Liver (tissue), 3 donors: ENCODE data around the gene ADIRF.
"Not testable (repeated sequence)": the region's sequence is repeated elsewhere in the genome, so short reads cannot be mapped to it uniquely, and the experiment has no call there.

Experiments used
- CTCF ChIP-seq: fragments of 150-350 bp; IDR thresholded peaks from 2 replicates; pipeline ENCODE4 v1.5.1; 2017; ENCODE audit warnings: improper control_type of control experiment, low read depth, low read length; ENCODE audit not compliant: missing input control
- MAX ChIP-seq: IDR thresholded peaks from 2 replicates; pipeline ENCODE4 v1.6.1; 2016; ENCODE audit warnings: antibody characterized with exemption
- REST ChIP-seq: IDR thresholded peaks from 2 replicates; pipeline ENCODE4 v1.6.1; 2016; ENCODE audit warnings: antibody characterized with exemption, mild to moderate bottlenecking
- TAF1 ChIP-seq: conservative IDR thresholded peaks from 2 replicates; pipeline ENCODE4 v1.6.1; 2016; ENCODE audit warnings: antibody characterized with exemption, mild to moderate bottlenecking
- TF ChIP-seq, protein P1 (sequence below): IDR thresholded peaks from 2 replicates; pipeline ENCODE4 v1.6.1; 2016; ENCODE audit warnings: antibody characterized with exemption
- donor health status: healthy.
- donor health status: healthy.

GRCh38 chr10:86991362-86991761 is 23.1 kb downstream of the ADIRF start:
- not testable (repeated sequence) for TF ChIP-seq REST, CTCF, TAF1, MAX
- TF ChIP-seq, protein P1, sequence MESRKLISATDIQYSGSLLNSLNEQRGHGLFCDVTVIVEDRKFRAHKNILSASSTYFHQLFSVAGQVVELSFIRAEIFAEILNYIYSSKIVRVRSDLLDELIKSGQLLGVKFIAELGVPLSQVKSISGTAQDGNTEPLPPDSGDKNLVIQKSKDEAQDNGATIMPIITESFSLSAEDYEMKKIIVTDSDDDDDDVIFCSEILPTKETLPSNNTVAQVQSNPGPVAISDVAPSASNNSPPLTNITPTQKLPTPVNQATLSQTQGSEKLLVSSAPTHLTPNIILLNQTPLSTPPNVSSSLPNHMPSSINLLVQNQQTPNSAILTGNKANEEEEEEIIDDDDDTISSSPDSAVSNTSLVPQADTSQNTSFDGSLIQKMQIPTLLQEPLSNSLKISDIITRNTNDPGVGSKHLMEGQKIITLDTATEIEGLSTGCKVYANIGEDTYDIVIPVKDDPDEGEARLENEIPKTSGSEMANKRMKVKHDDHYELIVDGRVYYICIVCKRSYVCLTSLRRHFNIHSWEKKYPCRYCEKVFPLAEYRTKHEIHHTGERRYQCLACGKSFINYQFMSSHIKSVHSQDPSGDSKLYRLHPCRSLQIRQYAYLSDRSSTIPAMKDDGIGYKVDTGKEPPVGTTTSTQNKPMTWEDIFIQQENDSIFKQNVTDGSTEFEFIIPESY, result not testable (repeated sequence)
